ENCODE data around the gene SCAMP1. TPM values are rescaled to one million over a fixed set of nuclear protein-coding genes. Genes with fewer than 3 reads are reported as not detected.

The SCAMP1 gene
- polyA plus RNA-seq, 1 donor from 2014 or later = 180 TPM

GRCh38 chr5:78369680-78370079 is 9.3 kb downstream of the SCAMP1 start:
- H3K9ac ChIP-seq (ENCODE audit: low read length) = no peak overlapping the region
- H2AFZ ChIP-seq (ENCODE audit: low read depth, low read length) = no peak overlapping the region
- no peaks in the 10 kb centered on the region for H3K27me3 ChIP-seq (ENCODE audit: insufficient read depth, low read depth, low read length)
- no peaks in the 10 kb centered on the region for H3K9me3 ChIP-seq (ENCODE audit: low read length)
- no peak overlapping the region for H3K27ac ChIP-seq (ENCODE audit: low read length)
- no peaks in the 10 kb centered on the region for H4K20me1 ChIP-seq (ENCODE audit: insufficient read depth)
- H3F3A ChIP-seq (ENCODE audit: insufficient read depth, low read length, poor library complexity, severe bottlenecking) = no peaks in the 10 kb centered on the region
- no peaks in the 10 kb centered on the region for H3K9me2 ChIP-seq (ENCODE audit: insufficient read depth, low read length)
- H3K4me3 ChIP-seq (ENCODE audit: low read length) = no peak overlapping the region
- no peak for TF ChIP-seq EZH2 (IDR thresholded peaks at IDR 0.05; ENCODE audit: borderline replicate concordance, insufficient read depth, low read length, poor library complexity, severe bottlenecking)
- no peak for TF ChIP-seq CTCF (IDR thresholded peaks at IDR 0.05; ENCODE audit: poor library complexity, severe bottlenecking)
- TF ChIP-seq TAF1 (IDR thresholded peaks at IDR 0.05; ENCODE audit: low read depth) = no peak
- TF ChIP-seq POLR2AphosphoS5 (IDR thresholded peaks at IDR 0.05) = no peak
- no peak for TF ChIP-seq SMC3 (conservative IDR thresholded peaks at IDR 0.05; ENCODE audit: poor library complexity)
- no peak for TF ChIP-seq MXI1 (conservative IDR thresholded peaks at IDR 0.05; ENCODE audit: poor library complexity, severe bottlenecking)
- TF ChIP-seq RAD21 (conservative IDR thresholded peaks at IDR 0.05) = no peak
- no peak for TF ChIP-seq REST (IDR thresholded peaks at IDR 0.05; ENCODE audit: borderline replicate concordance)
- TF ChIP-seq EP300 (conservative IDR thresholded peaks at IDR 0.05; ENCODE audit: poor library complexity, severe bottlenecking) = no peak
- peaks cover 64% of the 10 kb centered on the region for H3K79me2 ChIP-seq (replicated peaks; ENCODE audit: insufficient read depth, low read length)
- peaks cover 1% of the 10 kb centered on the region for H3K36me3 ChIP-seq (ENCODE audit: insufficient read depth, low read length)
- H3K4me2 ChIP-seq (ENCODE audit: low read length) = no peak overlapping the region

DNA sequence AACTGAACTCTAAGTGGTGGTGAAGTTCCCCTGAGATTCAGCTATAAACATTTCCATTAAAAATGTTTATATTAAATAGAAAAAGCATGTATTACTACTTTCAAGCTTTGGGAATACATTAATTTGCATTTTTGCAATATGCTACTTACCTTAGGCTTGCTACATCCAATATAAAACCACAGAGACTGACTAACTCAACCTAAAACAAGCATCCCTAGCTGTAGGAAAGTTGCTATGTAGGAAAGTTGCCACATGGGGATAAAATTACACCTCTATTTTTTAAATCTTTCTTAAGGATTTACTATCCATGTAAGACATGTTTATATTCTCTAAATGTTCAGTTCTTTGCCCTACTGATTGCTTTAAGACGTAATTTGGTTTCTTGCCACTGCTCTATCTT is 12.8 kb downstream of the SCAMP1 start:
- no peaks in the 10 kb centered on the region for H3K9me3 ChIP-seq (ENCODE audit: low read length)

More for the DNA sequence above, 12.8 kb downstream of the SCAMP1 start:
- Histone ChIP-seq H2AFZ (ENCODE audit: low read depth, low read length) (no peak overlapping the region), H3K27ac (ENCODE audit: low read length) (no peak overlapping the region), H3K9me2 (ENCODE audit: insufficient read depth, low read length) (no peaks in the 10 kb centered on the region), H3K9ac (ENCODE audit: low read length) (no peak overlapping the region), H3F3A (ENCODE audit: insufficient read depth, low read length, poor library complexity, severe bottlenecking) (no peaks in the 10 kb centered on the region), H3K4me3 (ENCODE audit: low read length) (no peak overlapping the region), H3K36me3 (ENCODE audit: insufficient read depth, low read length) (peaks cover 4% of the 10 kb centered on the region), H3K27me3 (ENCODE audit: insufficient read depth, low read depth, low read length) (no peaks in the 10 kb centered on the region), H3K4me2 (ENCODE audit: low read length) (no peak overlapping the region), H4K20me1 (ENCODE audit: insufficient read depth) (no peaks in the 10 kb centered on the region), H3K79me2 (replicated peaks; ENCODE audit: insufficient read depth, low read length) (peaks cover 57% of the 10 kb centered on the region)
- TF ChIP-seq RAD21 (conservative IDR thresholded peaks at IDR 0.05) (no peak), CTCF (IDR thresholded peaks at IDR 0.05; ENCODE audit: poor library complexity, severe bottlenecking) (no peak), EZH2 (IDR thresholded peaks at IDR 0.05; ENCODE audit: borderline replicate concordance, insufficient read depth, low read length, poor library complexity, severe bottlenecking) (no peak), EP300 (conservative IDR thresholded peaks at IDR 0.05; ENCODE audit: poor library complexity, severe bottlenecking) (no peak), MXI1 (conservative IDR thresholded peaks at IDR 0.05; ENCODE audit: poor library complexity, severe bottlenecking) (no peak), POLR2AphosphoS5 (IDR thresholded peaks at IDR 0.05) (no peak), SMC3 (conservative IDR thresholded peaks at IDR 0.05; ENCODE audit: poor library complexity) (no peak), REST (IDR thresholded peaks at IDR 0.05; ENCODE audit: borderline replicate concordance) (no peak), TAF1 (IDR thresholded peaks at IDR 0.05; ENCODE audit: low read depth) (no peak)

Measured in neural cell (in vitro differentiated cells).